Neuron (in vitro differentiated cells): ENCODE results near the gene INPP5F.
"Not testable (repeated sequence)": the region's sequence is repeated elsewhere in the genome, so short reads cannot be mapped to it uniquely, and the experiment has no call there.

ENCODE experiments used
- H2AFZ ChIP-seq: one replicate; pipeline ENCODE4 v1.6.1; 2013; ENCODE audit warnings: low read depth, mild to moderate bottlenecking, inconsistent platforms, low read length, moderate library complexity
- H3K27me3 ChIP-seq: one replicate; pipeline ENCODE4 v1.6.1; 2013; ENCODE audit warnings: low read length; ENCODE audit not compliant: insufficient read depth
- H3K36me3 ChIP-seq: one replicate; pipeline ENCODE4 v1.6.1; 2013; ENCODE audit warnings: low read length; ENCODE audit not compliant: insufficient read depth
- H3K4me1 ChIP-seq: one replicate; pipeline ENCODE4 v1.6.1; 2013; ENCODE audit warnings: low read length; ENCODE audit not compliant: insufficient read depth
- H3K4me3 ChIP-seq: 2 replicates; pipeline ENCODE4 v1.5.1; 2013; ENCODE audit warnings: mild to moderate bottlenecking, low read length, moderate library complexity
- H3K9me3 ChIP-seq: one replicate; pipeline ENCODE4 v1.6.1; 2013; ENCODE audit warnings: low read length

The INPP5F gene

DNA sequence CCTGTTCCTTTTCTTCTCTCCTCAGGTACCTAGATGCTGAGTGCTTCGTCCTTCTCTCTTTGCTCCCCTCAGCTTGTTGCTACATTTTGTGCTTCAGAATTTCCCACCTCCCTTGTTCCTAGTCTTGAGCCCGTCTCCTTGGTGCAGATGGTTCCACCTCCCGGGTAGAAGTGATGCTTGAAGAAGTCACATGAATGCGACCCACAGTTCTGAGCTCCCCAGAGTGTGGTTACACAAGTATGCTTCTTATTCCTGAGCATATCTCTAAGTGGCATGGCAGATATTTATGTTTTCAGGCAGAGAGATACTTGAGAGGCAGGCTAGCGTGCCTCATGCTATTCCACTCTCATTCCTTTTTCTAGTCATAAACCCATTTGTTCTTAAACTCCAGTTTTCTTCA, 34.0 kb downstream of the INPP5F start:
- Histone ChIP-seq H3K9me3 (no peaks in the 10 kb centered on the region), H2AFZ (no peak overlapping the region), H3K4me3 (no peak overlapping the region), H3K4me1 (no peaks in the 10 kb centered on the region), H3K36me3 (no peaks in the 10 kb centered on the region), H3K27me3 (no peaks in the 10 kb centered on the region)

DNA sequence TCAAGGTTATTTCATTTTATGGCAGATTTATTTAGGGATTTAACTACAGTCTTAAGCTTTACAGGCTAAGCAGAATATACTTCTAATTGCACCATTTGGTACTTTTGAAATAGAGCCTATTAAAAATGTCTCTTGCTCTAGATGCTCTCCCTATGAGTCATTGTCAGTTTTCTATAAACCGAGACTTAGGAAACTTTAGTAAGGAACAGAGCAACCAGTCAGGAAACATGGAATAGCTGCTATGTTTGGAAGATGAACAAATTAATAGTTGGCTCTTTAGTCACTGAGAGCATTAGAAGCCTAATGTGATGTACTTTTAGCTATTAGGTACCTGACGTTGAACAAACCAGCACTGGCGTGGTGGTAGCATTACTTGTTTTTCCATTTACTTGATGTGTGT, 35.3 kb downstream of the INPP5F start:
- Histone ChIP-seq H3K4me1 (no peaks in the 10 kb centered on the region), H3K9me3 (no peaks in the 10 kb centered on the region), H3K27me3 (no peaks in the 10 kb centered on the region), H3K36me3 (no peaks in the 10 kb centered on the region), H3K4me3 (no peak overlapping the region), H2AFZ (no peak overlapping the region)

DNA sequence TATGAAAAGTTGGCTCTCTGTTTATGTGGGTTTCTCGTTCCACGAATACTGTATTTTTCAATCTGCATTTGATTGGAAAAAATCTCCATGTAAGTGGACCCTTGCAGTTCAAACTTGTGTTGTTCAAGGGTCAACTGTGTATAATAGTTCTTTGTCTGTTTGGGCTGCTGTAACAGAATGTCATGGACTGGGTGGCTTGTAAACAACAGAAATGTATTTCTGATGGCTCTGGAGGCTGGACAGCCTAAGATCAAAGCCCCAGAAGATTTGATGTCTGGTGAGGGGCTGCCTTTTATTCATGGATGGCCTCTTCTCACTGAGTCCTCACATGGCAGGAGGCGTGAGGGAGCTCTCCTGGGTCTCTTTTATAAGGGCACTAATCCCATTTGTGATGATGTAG, 36.2 kb downstream of the INPP5F start:
- Histone ChIP-seq H3K4me1 (no peaks in the 10 kb centered on the region), H3K4me3 (no peak overlapping the region), H2AFZ (no peak overlapping the region), H3K27me3 (no peaks in the 10 kb centered on the region), H3K36me3 (no peaks in the 10 kb centered on the region), H3K9me3 (no peaks in the 10 kb centered on the region)

DNA sequence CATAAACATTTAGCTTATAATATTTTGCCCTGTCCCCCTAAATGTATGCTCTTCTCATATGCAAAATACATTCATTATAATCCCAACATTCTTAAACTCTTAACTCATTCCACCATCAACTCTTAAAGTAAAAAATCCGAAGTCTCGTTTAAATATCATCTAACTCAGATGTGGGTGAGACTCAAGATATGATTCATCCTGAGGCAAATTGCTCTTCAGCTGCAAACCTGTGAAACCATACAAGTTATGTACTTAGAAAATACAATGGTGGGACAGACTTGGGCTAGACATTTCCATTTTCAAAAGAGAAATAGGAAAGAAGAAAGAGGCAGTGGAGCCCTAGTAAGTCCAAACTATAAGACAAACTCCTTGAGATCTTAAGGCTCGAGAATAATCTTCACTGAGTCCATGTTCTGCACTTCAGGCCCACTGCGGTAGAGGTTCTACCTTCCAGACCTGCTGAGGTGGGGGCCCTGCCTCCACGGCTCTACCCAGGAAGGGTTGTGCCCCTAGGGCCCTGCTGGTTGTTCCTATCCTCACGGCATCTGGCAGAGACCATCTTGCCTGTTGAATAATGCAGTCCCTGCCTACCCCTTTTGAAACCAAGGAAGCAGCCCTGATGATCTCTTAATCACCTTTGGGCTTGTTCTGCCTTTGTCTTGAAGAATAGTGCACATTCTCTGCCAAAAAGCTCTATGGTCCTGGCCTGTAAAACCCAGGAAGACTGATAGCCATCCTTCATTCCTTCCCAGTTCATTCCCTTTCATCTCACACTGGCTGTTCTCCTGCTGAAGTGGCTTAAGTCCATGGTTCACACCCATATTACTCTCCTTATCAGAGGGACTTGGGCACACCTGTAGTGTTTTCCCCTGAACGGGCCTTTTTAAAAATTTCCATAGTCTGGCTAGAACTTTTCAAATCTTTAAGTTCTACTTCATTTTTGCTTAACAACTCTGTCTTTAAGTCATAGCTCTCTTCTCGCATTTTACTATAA, 37.3 kb downstream of the INPP5F start:
- H3K4me3 ChIP-seq = no peak overlapping the region
- H3K36me3 ChIP-seq = no peaks in the 10 kb centered on the region
- no peaks in the 10 kb centered on the region for H3K9me3 ChIP-seq

DNA sequence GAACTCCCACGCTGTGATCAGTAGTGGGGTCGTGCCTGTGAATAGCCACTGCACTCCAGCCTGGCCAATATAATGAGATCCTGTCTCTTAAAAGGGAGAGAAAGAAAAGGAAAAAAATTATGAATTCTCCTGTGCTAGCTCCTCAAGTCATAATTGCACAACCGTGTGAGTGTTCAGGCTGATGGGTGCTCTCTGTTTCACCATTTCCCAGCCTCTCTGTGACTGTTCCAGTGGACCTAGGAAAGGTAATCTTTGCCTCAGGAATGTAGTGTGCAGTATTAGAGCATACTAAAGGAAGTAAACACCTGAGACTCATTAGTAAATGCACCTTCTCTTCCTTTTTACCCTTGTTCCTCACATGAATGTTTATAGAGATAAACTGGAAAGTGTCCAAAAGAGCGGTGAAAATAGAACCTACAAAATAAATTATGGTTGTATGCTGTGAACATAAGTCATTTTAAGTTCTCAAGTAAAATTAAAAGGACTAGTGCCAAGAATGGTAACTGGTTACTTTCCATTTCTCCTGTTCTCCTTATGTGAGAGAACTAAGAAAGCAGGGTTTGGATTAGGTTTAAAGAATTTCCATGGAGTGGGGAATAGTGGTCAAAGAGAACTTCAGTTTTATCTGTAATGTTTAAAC, 42.7 kb downstream of the INPP5F start:
- H3K36me3 ChIP-seq = no peaks in the 10 kb centered on the region
- H3K4me1 ChIP-seq = no peaks in the 10 kb centered on the region
- peaks cover 1% of the 10 kb centered on the region for H3K9me3 ChIP-seq
- no peak overlapping the region for H3K4me3 ChIP-seq
- no peak overlapping the region for H2AFZ ChIP-seq
- no peaks in the 10 kb centered on the region for H3K27me3 ChIP-seq

More for the DNA sequence above, 37.3 kb downstream of the INPP5F start:
- Histone ChIP-seq H3K27me3 (no peaks in the 10 kb centered on the region), H2AFZ (no peak overlapping the region), H3K4me1 (no peaks in the 10 kb centered on the region)

DNA sequence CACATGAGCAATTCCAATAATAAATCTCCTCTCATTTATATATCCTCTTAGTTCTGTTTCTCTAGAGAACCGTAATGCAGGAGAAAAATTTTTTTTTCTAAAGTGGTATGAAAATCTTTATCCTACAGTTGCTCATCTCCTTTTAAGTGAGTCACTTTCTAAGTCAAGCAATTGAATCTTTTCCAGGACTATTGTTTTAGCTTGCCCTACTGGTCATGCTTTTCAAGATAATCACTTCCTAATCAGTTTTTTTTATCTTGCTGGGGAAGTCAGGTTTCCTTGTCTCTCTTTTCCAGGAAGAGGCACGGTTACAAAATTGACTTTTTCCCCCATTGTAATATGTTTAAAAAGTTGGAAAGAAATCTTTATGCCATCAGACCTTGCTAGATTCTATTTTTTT, 44.0 kb downstream of the INPP5F start:
- Histone ChIP-seq H3K4me1 (no peaks in the 10 kb centered on the region), H3K4me3 (no peak overlapping the region), H3K36me3 (no peaks in the 10 kb centered on the region), H3K27me3 (no peaks in the 10 kb centered on the region), H3K9me3 (peaks cover 1% of the 10 kb centered on the region), H2AFZ (no peak overlapping the region)

DNA sequence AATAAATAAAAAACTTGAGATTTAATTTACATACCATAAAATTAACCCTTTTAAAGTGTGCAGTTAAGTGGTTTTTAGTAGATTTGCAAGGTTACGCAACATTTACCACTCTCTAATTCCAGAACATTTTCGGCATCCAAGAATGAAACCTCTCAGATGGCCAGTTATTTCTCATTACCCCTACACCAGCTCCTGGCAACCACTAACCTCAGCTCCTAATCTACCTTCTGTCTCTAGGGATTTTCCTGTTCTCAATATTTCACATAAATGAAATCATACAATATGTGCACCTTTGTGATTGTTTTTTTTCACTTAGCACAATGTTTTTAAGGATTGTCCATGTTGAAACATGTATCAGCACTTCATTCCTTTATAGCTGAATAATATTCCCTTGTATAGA, 45.1 kb downstream of the INPP5F start:
- H3K27me3 ChIP-seq = no peaks in the 10 kb centered on the region
- H3K36me3 ChIP-seq = no peaks in the 10 kb centered on the region
- no peak overlapping the region for H3K4me3 ChIP-seq
- H3K9me3 ChIP-seq = peaks cover 1% of the 10 kb centered on the region
- no peaks in the 10 kb centered on the region for H3K4me1 ChIP-seq
- no peak overlapping the region for H2AFZ ChIP-seq

DNA sequence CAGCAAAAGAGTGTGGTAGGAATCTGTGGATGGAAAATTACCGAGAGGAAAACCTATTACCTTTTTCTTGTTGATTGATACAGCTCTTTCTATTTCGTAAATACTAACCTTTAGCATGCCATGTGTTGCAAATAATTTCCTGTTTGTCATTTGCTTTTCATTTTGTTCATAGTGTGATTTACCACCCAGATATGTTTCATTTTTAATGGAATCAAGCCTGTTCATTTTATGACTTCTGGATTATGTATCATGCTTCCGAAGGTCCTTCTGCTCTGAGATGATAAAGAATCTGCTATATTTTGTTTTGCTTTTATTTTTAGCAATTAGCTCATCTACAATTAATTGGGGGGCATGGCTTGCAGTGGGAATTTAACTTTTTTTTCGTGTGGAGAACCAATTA, 46.5 kb downstream of the INPP5F start:
- no peaks in the 10 kb centered on the region for H3K4me1 ChIP-seq
- H2AFZ ChIP-seq = no peak overlapping the region
- H3K4me3 ChIP-seq = no peak overlapping the region
- H3K36me3 ChIP-seq = no peaks in the 10 kb centered on the region
- H3K27me3 ChIP-seq = no peaks in the 10 kb centered on the region
- peaks cover 1% of the 10 kb centered on the region for H3K9me3 ChIP-seq

DNA sequence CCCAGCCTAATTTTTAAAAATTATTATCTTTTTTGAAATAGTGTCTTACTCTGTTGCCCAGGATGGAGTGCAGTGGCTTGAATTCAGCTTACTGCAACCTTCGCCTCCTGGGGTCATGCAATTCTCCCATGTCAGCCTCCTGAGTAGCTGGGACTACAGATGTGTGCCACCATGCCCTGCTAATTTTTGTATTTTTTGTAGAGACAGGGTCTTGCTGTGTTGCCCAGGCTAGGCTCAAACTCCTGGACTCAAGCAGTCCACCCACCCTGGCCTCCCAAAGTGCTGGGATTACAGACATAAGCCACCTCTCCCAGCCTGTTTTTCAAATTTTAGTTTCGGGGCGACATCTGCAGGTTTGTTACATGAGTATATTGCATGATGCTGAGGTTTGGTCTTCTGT, 47.2 kb downstream of the INPP5F start:
- not testable (repeated sequence) for H3K27me3 ChIP-seq, H3K4me3 ChIP-seq, H2AFZ ChIP-seq, H3K4me1 ChIP-seq, H3K36me3 ChIP-seq, H3K9me3 ChIP-seq

DNA sequence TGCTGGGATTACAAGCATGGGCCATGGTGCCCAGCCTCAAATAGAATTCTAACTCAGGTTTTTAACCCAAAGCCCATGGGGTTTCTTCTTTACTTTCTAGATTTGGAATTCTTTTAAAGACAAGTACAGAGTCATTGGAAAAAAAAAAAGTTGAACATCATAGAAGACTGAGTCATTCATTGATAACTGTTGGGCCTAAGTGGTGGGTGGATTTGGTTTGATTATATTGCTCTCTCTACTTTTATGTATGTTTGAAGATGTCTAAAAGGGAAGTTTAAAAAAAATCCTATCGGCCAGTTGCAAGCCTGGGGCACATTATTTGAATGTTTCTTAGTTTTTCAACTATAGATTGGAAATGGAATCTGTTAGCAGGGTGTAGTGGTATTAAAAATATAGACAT, 49.7 kb downstream of the INPP5F start:
- H3K4me3 ChIP-seq = no peak overlapping the region
- H3K27me3 ChIP-seq = no peaks in the 10 kb centered on the region
- H2AFZ ChIP-seq = no peak overlapping the region
- H3K36me3 ChIP-seq = no peaks in the 10 kb centered on the region
- H3K9me3 ChIP-seq = peaks cover 1% of the 10 kb centered on the region
- no peaks in the 10 kb centered on the region for H3K4me1 ChIP-seq

DNA sequence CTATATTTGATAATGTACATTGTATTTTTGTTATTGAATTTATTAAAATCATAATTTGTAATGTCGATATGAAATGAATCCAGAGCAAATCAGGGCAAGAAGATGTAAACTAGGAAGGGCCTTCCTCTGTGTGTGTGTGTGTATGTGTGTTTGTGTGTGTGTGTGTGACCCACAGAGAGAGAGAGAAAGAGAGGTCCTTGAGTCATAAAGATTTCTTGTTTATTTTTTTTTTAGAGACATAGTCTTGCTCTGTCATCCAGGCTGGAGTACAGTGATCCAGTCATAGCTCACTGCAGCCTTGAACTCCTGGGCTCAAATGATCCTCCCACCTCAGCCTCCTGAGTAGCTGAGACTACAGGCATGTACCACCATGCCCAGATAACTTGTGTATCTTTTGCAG, 50.7 kb downstream of the INPP5F start:
- H3K4me3 ChIP-seq = no peak overlapping the region
- H2AFZ ChIP-seq = no peak overlapping the region
- no peaks in the 10 kb centered on the region for H3K27me3 ChIP-seq
- no peaks in the 10 kb centered on the region for H3K4me1 ChIP-seq
- H3K36me3 ChIP-seq = no peaks in the 10 kb centered on the region
- peaks cover 1% of the 10 kb centered on the region for H3K9me3 ChIP-seq

DNA sequence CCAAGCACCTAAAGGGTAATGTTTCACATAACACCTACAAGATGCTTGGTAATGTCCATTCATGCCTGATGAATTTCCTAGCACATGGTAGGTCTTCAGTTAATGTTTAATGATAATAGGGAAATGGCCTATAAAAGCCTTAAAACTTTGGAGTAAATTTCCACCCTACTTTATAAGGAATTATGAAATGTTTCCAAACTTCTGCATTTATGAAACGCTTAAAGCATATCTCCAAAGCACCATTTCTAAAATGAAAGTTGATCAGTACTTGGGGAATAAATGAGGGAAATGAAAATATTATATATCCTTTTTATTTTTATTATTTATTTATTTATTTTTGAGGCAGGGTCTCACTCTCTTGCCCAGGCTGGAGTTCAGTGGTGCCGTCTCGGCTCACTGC, 51.8 kb downstream of the INPP5F start:
- Histone ChIP-seq H3K4me3 (no peak overlapping the region), H2AFZ (no peak overlapping the region), H3K27me3 (no peaks in the 10 kb centered on the region), H3K36me3 (no peaks in the 10 kb centered on the region), H3K9me3 (peaks cover 1% of the 10 kb centered on the region), H3K4me1 (no peaks in the 10 kb centered on the region)

DNA sequence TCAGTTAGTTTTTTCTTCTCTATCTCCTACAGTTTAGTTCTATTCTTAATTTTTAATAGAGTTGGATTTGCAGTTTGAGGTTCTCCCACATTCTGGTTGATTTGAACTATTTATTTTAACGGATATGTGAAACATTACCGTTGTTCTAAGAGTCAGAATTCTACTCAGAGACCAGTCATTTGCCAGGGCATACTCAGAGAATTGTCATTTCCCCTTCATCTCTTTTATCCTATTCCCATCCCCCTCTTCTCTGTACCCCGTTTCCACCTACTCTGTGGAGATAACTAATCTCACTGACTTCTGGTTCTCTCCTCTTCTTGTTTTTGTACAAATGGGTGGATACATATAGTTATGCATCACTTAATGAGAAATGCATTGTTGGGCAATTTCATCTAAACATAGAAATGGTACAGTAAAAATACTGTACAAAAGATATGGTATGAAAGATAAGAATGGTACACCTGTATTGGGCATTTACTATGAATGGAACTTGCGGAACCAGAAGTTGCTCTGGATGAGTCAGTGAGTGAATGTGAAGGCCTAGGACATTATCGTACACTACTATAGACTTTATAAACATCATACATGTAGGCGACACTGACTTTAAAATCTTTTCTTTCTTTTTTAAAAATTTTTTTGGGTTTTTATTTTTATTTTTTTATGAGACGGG, 53.1 kb downstream of the INPP5F start:
- H3K4me3 ChIP-seq = no peak overlapping the region
- no peaks in the 10 kb centered on the region for H3K4me1 ChIP-seq
- H2AFZ ChIP-seq = no peak overlapping the region
- no peaks in the 10 kb centered on the region for H3K9me3 ChIP-seq
- no peaks in the 10 kb centered on the region for H3K36me3 ChIP-seq
- H3K27me3 ChIP-seq = no peaks in the 10 kb centered on the region
